B cell (primary cell): ENCODE measurements around the gene SLC36A1. TPM values are rescaled to one million over a fixed set of nuclear protein-coding genes. Genes with fewer than 3 reads are reported as not detected.

Experiments used
- ATAC-seq: fragments of 200-7000 bp; cut with Tn5 transposase; one replicate; pipeline ENCODE4 v1.10.0; 2021; ENCODE audit warnings: low read depth, mild to moderate bottlenecking, moderate number of reproducible peaks, moderate library complexity
- CTCF ChIA-PET: fragments of 350-600 bp; sonication (Branson Sonifier 250); formaldehyde crosslinking; loops from one replicate; lab custom pipeline; 2021; ENCODE audit warnings: antibody characterized with exemption, inconsistent platforms; lab: Charles Lee
- POLR2A ChIA-PET: fragments of 350-600 bp; sonication (Branson Sonifier 250); formaldehyde crosslinking; loops from one replicate; lab custom pipeline; 2021; ENCODE audit warnings: antibody characterized with exemption; lab: Charles Lee
- DNase-seq: peaks from one replicate; pipeline ENCODE4 v3.0.0; 2013
- H2AFZ ChIP-seq: 2 replicates; pipeline ENCODE4 v1.6.1; 2012; ENCODE audit warnings: mild to moderate bottlenecking, low read depth, low read length; ENCODE audit not compliant: insufficient read depth, poor library complexity, severe bottlenecking
- H3K27ac ChIP-seq, 2 donors: 1 replicate in 1 of 2; 2 replicates in 1 of 2; pipeline ENCODE4 v1.5.1; 2012 to 2013; ENCODE audit warnings: low read length in 2 of 2, mild to moderate bottlenecking in 2 of 2, moderate library complexity in 1 of 2
- H3K27me3 ChIP-seq, 4 experiments: fragments of 200-600 bp in 1 of 4; sonication (generic) in 1 of 4; replicated peaks in 1 of 4; 1 replicate in 2 of 4; 2 replicates in 2 of 4; pipeline versions ENCODE4 v1.6.1 to v1.7.0; 2013 to 2016; ENCODE audit warnings: low read length in 3 of 4, mild to moderate bottlenecking in 2 of 4, mixed read lengths in 1 of 4, moderate library complexity in 1 of 4; ENCODE audit not compliant: insufficient read depth in 4 of 4, control insufficient read depth in 3 of 4; ENCODE audit errors: control extremely low read depth in 1 of 4
- H3K36me3 ChIP-seq, 2 experiments: replicated peaks in 1 of 2; 1 replicate in 1 of 2; 2 replicates in 1 of 2; pipeline versions ENCODE4 v1.6.1 to v1.7.1; 2013; ENCODE audit warnings: low read length in 1 of 2; ENCODE audit not compliant: insufficient read depth in 2 of 2, control insufficient read depth in 1 of 2; ENCODE audit errors: control extremely low read depth in 1 of 2, extremely low read depth in 1 of 2
- H3K4me1 ChIP-seq, 2 donors: fragments of 200-600 bp in 1 of 2; sonication (generic) in 1 of 2; 1 replicate in 1 of 2; 2 replicates in 1 of 2; pipeline versions ENCODE4 v1.5.1 to v1.6.1; 2013 to 2017; ENCODE audit warnings: low read length in 2 of 2; ENCODE audit not compliant: control insufficient read depth in 2 of 2, insufficient read depth in 2 of 2
- H3K4me2 ChIP-seq: replicated peaks from 2 replicates; pipeline ENCODE3; 2012; ENCODE audit warnings: mild to moderate bottlenecking, low read depth, low read length; ENCODE audit not compliant: poor library complexity, severe bottlenecking
- H3K4me3 ChIP-seq, 5 experiments: fragments of 200-600 bp in 1 of 5; sonication (generic) in 1 of 5; 1 replicate in 3 of 5; 2 replicates in 2 of 5; pipeline versions ENCODE4 v1.5.1 to v1.7.0; 2011 to 2016; ENCODE audit warnings: low read length in 4 of 5, mild to moderate bottlenecking in 4 of 5, low read depth in 2 of 5, control low read depth in 1 of 5, moderate library complexity in 1 of 5; ENCODE audit not compliant: insufficient read depth in 1 of 5; ENCODE audit errors: control extremely low read depth in 1 of 5, extremely low read depth in 1 of 5
- H3K79me2 ChIP-seq: fragments of 200-600 bp; sonication (generic); one replicate; pipeline ENCODE4 v1.6.0; 2016; ENCODE audit warnings: low read length; ENCODE audit not compliant: control insufficient read depth, insufficient read depth
- H3K9ac ChIP-seq: fragments of 200-600 bp; sonication (generic); 2 replicates; pipeline ENCODE4 v1.6.1; 2017; ENCODE audit warnings: mild to moderate bottlenecking, low read length, moderate library complexity
- H3K9me3 ChIP-seq, 3 donors: one replicate each; pipeline versions ENCODE4 v1.6.1 to v1.7.1; 2013; ENCODE audit warnings: low read length in 2 of 3; ENCODE audit not compliant: control insufficient read depth in 2 of 3, insufficient read depth in 1 of 3; ENCODE audit errors: control extremely low read depth in 1 of 3
- H4K20me1 ChIP-seq: 2 replicates; pipeline ENCODE4 v1.6.0; 2012; ENCODE audit warnings: mild to moderate bottlenecking, low read length; ENCODE audit not compliant: insufficient read depth, control insufficient read depth, poor library complexity, severe bottlenecking
- H3K27ac Mint-ChIP-seq: one replicate; pipeline ENCODE4 v1.8.0; 2021; ENCODE audit warnings: mixed read lengths
- H3K27me3 Mint-ChIP-seq: one replicate; pipeline ENCODE4 v1.8.0; 2021; ENCODE audit warnings: mixed read lengths
- H3K4me1 Mint-ChIP-seq: one replicate; pipeline ENCODE4 v1.8.0; 2021; ENCODE audit warnings: mixed read lengths
- H3K4me3 Mint-ChIP-seq: one replicate; pipeline ENCODE4 v1.8.0; 2021; ENCODE audit warnings: mixed read lengths
- H3K9me3 Mint-ChIP-seq: one replicate; pipeline ENCODE4 v1.8.0; 2022; ENCODE audit warnings: mixed read lengths; ENCODE audit not compliant: insufficient read depth
- EZH2 ChIP-seq: IDR thresholded peaks from 2 replicates; pipeline ENCODE4 v1.6.1; 2012; ENCODE audit warnings: borderline replicate concordance, low read depth, mild to moderate bottlenecking, moderate library complexity, low read length; ENCODE audit not compliant: insufficient read depth, poor library complexity, severe bottlenecking
- WGBS: methylation state at CpG from one replicate; pipeline ENCODE4 v1.1.5; 2013; ENCODE audit warnings: missing lambda C conversion rate; ENCODE audit not compliant: insufficient coverage; 5-methylcytosine and 5-hydroxymethylcytosine counted together
- intact Hi-C: fragments of 100-400 bp; cut with micrococcal nuclease; formaldehyde crosslinking; loops from one replicate; pipeline ENCODE4 v1.10.0; 2022
- polyA plus RNA-seq: library from polyadenylated mRNA; depleted of rRNA; stranded (reverse); fragments of >200 nt; gene quantifications from 2 replicates; pipeline ENCODE4 v1.2.3, GENCODE V29; 2012
- total RNA-seq, 2 donors: library from RNA; stranded (reverse); fragments of 120-200 nt in 1 of 2; gene quantifications; 1 replicate in 1 of 2; 2 replicates in 1 of 2; pipeline versions ENCODE4 v1.2.3 to v1.2.4, GENCODE V29; 2013 to 2022
- TF ChIP-seq, protein P1 (sequence below): fragments of 200-600 bp; IDR thresholded peaks from one replicate; pipeline ENCODE4 v1.8.0; 2022; ENCODE audit warnings: antibody characterized with exemption, mild to moderate bottlenecking

Gene SLC36A1
- total and polyA plus RNA-seq, 2 donors (not counting 1 experiment from before 2014, with no cell fraction given) = 4.0 to 15.1 TPM

DNA sequence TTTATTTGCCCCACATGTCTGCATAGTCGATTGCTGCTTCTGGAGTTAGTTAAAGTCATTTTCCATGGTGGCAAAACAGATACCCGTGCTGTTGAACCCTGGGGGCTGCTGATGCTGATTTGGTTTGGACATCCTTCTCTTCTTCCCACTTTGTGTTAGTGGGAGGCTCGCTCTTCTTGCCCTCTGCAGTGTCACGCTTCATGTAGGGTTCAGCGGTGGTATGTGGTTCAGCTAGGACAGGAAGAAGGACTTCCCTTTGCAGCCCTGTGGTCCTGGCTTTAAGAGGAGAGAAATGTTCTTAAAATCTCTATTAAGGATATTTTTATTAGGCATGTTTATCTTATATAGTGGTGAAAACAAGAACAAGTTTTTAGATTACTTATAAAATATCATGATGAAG is 36.2 kb downstream of the SLC36A1 start:
- Histone ChIP-seq H3K36me3 (peaks cover 10 to 48% of the 10 kb centered on the region in 2 experiments), H2AFZ (no peak overlapping the region), H3K4me2 (no peak overlapping the region), H3K4me3 (no peak overlapping the region), H3K27me3 (no peaks in the 10 kb centered on the region), H3K4me1 (no peaks in the 10 kb centered on the region), H3K27ac (no peak overlapping the region), H3K9ac (no peak overlapping the region), H4K20me1 (no peaks in the 10 kb centered on the region), H3K79me2 (no peaks in the 10 kb centered on the region), H3K9me3 (no peaks in the 10 kb centered on the region)
- WGBS = 50% methylated on average over 1 of the region's 5 CpGs
- intact Hi-C loops = no loop called here
- H3K27me3 Mint-ChIP-seq = no peaks in the 10 kb centered on the region
- H3K9me3 Mint-ChIP-seq = no peaks in the 10 kb centered on the region
- ATAC-seq (no peak), DNase-seq (no peak)
- H3K27ac Mint-ChIP-seq = no peak overlapping the region
- no peaks in the 10 kb centered on the region for H3K4me1 Mint-ChIP-seq
- no peak overlapping the region for H3K4me3 Mint-ChIP-seq
- ChIA-PET POLR2A (no interaction called here), CTCF (no interaction called here)
- TF ChIP-seq EZH2 = no peak
- TF ChIP-seq, protein P1, sequence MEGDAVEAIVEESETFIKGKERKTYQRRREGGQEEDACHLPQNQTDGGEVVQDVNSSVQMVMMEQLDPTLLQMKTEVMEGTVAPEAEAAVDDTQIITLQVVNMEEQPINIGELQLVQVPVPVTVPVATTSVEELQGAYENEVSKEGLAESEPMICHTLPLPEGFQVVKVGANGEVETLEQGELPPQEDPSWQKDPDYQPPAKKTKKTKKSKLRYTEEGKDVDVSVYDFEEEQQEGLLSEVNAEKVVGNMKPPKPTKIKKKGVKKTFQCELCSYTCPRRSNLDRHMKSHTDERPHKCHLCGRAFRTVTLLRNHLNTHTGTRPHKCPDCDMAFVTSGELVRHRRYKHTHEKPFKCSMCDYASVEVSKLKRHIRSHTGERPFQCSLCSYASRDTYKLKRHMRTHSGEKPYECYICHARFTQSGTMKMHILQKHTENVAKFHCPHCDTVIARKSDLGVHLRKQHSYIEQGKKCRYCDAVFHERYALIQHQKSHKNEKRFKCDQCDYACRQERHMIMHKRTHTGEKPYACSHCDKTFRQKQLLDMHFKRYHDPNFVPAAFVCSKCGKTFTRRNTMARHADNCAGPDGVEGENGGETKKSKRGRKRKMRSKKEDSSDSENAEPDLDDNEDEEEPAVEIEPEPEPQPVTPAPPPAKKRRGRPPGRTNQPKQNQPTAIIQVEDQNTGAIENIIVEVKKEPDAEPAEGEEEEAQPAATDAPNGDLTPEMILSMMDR = no peak

DNA sequence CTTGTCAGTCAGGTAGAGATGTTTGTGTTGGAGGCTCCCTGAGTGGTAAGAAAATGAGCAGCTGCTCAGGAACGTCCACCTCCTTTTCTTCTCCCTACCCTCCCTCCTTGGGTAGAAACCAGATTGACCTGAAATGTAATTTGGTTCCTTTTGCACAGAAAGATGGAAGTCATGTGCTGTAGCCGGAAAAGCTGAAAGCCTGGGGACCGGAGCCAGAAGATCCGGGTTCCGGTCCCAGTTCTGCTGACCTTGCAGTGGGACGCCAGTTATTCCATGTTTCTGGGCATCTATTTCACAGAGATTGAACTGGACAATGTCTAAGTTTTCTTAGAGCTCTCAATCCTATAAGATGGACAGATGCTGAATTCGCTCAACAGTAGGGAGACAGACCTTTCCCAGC is 40.1 kb downstream of the SLC36A1 start:
- CTCF ChIA-PET = no interaction called here
- no peak overlapping the region for H3K4me3 Mint-ChIP-seq

More for the DNA sequence above, 40.1 kb downstream of the SLC36A1 start:
- no peaks in the 10 kb centered on the region for H3K79me2 ChIP-seq
- 99% methylated on average over 6 of the region's 7 CpGs for WGBS
- H4K20me1 ChIP-seq = no peaks in the 10 kb centered on the region
- no peak overlapping the region for H3K27ac Mint-ChIP-seq
- no peaks in the 10 kb centered on the region for H3K27me3 Mint-ChIP-seq
- no peak overlapping the region for H3K9ac ChIP-seq
- H3K4me3 ChIP-seq = no peak overlapping the region
- no peaks in the 10 kb centered on the region for H3K4me1 Mint-ChIP-seq
- H3K9me3 ChIP-seq = no peaks in the 10 kb centered on the region
- no peak overlapping the region for H3K27ac ChIP-seq
- no peak overlapping the region for H3K4me2 ChIP-seq
- H3K27me3 ChIP-seq = no peaks in the 10 kb centered on the region
- intact Hi-C loops = no loop called here
- H3K36me3 ChIP-seq = peaks cover 0 to 42% of the 10 kb centered on the region in 2 experiments
- DNase-seq (no peak), ATAC-seq (no peak)
- no peak overlapping the region for H2AFZ ChIP-seq
- TF ChIP-seq, protein P1 = no peak
- TF ChIP-seq EZH2 = no peak
- POLR2A ChIA-PET = no interaction called here
- no peaks in the 10 kb centered on the region for H3K9me3 Mint-ChIP-seq
- H3K4me1 ChIP-seq = no peaks in the 10 kb centered on the region
